Erythroblast (primary cell): ENCODE results near the gene RYR2.

Source experiments
- DNase-seq, 2 experiments: peaks; one replicate each; lab custom pipeline; 2025; lab: John Stamatoyannopoulos, UW
- GATA1 ChIP-seq: IDR thresholded peaks from 2 replicates; pipeline ENCODE4 v1.6.1; 2011; ENCODE audit warnings: low read depth, mild to moderate bottlenecking, control low read depth, low read length, moderate library complexity
- POLR2A ChIP-seq: IDR thresholded peaks from 2 replicates; pipeline ENCODE4 v1.6.1; 2011; ENCODE audit warnings: mild to moderate bottlenecking, low read length

The RYR2 gene

DNA sequence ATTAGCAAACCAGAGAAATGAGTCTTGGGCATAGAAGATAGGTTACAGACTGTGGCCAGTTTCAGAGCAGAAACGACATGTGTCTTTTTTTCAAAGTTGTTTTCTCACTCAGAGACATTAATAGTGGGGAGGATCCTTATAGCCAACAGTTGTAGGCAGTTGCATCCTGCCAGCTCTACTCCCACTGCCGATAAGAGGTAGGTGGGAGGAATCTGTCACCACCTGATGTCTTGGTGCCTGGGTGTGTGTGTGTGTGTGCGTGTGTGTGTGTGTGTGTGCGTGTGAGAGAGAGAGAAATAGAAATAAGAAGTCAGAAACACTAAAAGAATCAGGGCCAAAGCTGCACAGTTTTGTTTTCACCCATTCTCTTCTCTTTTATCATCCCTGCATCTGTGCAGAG is 629.3 kb downstream of the RYR2 start:
- TF ChIP-seq GATA1: no peak
- TF ChIP-seq POLR2A: no peak
- no peak for DNase-seq

- DNase-seq: no peak
- TF ChIP-seq POLR2A (no peak), GATA1 (no peak)
Observed at GRCh38 chr1:237671935-237672334, 630.0 kb downstream of the RYR2 start.

DNA sequence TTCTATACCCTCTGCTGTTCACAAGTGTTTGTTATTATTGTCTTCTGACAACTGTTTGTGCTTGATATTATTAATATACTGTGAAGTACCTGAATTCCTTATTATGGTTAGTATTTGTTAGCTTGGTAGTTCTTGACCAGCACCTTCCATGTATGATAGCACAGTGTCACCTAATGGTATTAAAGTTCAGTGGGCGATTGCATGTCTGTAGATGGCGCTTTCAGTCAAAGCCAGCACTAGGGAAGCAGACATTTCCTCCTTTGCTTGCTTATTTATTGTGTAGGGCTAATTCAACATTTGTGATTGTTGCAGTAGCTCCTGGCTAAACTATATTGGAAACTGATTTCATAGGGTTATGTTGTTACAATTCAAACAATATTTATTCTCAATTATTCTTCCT is 630.8 kb downstream of the RYR2 start:
- TF ChIP-seq GATA1 (no peak), POLR2A (no peak)
- DNase-seq: no peak

DNA sequence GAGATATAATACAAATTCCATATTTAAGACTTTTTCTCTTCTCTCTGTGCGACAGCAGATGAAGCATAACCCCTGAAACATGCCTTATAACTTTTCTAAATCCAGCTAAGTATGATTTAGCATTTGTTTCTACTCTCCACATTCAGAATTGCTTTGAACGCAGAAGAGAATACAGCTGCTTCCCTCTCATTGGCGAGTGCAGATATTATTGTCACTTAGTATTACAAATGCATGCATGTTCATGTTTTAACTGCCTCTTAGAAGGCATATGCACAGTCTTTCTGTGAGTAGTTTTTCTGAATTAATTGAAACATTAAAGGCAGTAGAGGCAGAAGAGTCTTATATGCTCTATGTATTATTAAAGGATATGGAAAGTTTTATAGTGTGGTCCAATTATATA is 631.6 kb downstream of the RYR2 start:
- no peak for DNase-seq
- TF ChIP-seq GATA1 (no peak), POLR2A (no peak)

DNA sequence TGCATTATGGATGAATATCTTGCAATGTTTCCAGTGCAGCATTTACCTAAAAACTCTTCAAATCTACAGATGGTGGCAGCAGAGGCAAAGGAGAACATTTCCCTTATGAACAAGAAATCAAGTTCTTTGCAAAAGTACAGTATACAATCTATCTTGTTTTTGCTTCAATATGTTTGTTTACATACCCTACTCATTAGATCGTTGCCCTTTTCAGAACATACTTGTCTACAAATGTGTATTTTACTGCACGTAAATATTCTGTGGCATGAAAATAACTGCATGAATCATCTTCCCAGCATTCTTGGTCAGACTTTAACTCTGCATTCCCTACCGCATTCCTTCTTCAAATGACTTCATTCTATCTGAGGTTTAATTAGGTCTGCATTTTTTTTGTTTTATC is 636.0 kb downstream of the RYR2 start:
- TF ChIP-seq POLR2A (no peak), GATA1 (no peak)

GRCh38 chr1:237679687-237680086 is 637.7 kb downstream of the RYR2 start:
- no peak for DNase-seq
- TF ChIP-seq GATA1 (no peak), POLR2A (no peak)

More for the DNA sequence above, 636.0 kb downstream of the RYR2 start:
- DNase-seq: no peak

- no peak for DNase-seq
- no peak for TF ChIP-seq GATA1
Observed at GRCh38 chr1:237681210-237681609, 639.2 kb downstream of the RYR2 start.

DNA sequence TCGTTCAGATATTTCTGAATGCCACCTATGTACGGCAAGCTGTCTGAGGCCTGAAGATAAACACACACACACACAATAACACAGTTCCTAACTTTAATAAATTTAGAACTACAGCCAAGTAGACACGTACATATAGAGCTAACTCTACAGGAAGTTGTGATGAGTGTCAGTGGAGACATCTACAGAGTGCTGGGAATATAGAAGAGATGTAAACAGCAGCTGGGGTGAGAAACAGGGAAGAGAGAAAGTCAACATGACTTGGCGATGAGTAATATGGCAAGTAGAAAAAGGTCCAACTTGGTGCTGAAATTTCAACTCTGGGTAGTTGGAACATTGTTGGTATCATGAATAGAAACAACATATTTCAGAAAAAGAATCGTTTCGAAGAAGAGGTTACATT is 642.3 kb downstream of the RYR2 start:
- TF ChIP-seq POLR2A (no peak), GATA1 (no peak)
- no peak for DNase-seq

DNA sequence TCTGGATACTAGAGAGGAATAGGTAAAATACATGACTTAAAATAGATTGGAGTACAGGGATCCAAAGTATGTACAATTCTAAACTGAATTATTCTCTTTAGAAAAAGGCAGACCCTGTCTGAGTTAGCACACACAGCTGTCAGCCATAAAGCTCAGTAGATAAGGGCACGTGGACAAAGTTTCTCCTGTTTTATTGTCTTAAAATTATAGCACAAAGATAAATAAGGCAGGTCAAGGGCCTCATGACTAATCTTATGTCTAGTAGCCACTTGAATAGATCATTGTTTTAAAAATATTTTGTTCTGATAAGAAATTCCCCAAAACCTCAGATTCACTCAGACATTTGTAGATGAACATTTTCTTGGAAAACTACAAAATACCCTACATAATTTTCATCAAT is 643.6 kb downstream of the RYR2 start:
- no peak for TF ChIP-seq GATA1
- no peak for DNase-seq

DNA sequence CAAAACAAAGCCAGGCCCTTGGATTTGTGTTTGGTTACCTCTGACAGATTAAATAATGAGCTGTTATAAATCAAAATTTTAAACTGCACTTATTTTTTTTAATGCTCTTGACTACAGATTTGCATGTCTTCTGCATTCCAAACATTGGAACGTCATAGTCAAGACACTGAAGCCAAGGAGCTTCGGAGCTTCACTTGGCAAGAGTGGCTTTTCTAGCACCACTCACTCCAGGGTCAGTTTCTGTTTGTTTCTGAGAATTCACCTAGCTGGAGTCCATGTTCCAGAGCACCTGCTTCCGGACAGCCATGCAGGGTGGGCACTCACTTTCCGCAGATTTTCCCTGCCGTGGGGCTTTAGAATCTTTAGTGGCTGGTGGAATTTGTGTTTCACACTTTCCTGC is 645.8 kb downstream of the RYR2 start:
- DNase-seq: no peak
- TF ChIP-seq GATA1 (no peak), POLR2A (no peak)

DNA sequence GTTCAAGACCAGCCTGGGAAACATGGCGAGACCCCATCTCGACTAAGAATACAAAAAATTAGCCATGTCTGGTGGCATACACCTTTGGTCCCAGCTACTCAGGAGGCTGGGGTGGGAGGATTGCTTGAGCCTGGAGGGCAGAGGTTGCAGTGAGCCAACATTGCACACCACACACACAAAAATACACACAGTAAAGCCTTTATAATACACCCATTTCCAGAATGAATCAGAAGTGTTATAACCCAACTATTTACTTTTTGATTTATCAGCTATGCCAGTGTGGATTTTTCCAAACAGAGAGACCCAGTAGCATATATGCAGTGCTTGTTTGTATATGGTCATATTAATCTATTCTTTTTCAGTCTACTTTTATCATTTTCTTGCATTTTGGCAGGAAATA is 648.7 kb downstream of the RYR2 start:
- TF ChIP-seq GATA1 (no peak), POLR2A (no peak)
- no peak for DNase-seq

DNA sequence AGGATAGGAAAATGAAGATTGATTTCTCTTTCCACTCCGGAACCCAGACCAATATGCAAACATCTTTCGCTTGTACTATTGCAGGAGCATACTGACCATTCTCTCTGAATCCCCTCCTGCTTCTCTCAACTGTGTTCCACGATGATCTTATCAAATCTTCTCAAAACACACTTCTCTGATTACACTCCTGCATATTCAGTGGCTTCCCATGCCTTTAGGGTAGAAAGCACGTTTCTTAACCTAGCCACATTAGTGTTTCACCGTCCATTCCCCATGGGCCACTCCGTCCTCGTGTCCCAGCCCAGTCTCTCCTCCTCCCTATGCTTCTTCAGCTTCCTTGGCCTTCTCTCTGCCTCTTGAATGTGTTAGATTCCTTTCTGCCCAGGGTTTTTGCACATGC is 650.3 kb downstream of the RYR2 start:
- TF ChIP-seq GATA1: no peak
- no peak for TF ChIP-seq POLR2A
- DNase-seq: no peak

DNA sequence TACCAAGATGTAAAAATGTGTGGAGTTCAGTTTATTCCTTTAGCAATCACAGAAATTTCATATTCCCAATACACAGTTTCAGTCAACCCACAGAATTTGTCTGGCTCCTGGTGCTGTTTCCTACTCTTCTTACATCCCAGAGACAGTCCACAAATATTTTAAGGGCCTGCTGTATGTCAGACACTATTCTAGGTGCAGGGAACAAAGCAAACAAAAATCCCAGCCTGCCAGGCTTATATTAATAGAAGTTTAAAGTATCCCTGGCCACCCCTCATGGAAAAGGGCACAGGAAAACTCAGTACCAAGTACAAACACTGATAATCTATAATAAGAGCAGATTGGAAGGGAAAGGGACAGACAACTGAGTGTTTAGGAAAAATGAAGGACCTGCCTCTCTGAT is 653.9 kb downstream of the RYR2 start:
- TF ChIP-seq POLR2A (no peak), GATA1 (no peak)
- no peak for DNase-seq

DNA sequence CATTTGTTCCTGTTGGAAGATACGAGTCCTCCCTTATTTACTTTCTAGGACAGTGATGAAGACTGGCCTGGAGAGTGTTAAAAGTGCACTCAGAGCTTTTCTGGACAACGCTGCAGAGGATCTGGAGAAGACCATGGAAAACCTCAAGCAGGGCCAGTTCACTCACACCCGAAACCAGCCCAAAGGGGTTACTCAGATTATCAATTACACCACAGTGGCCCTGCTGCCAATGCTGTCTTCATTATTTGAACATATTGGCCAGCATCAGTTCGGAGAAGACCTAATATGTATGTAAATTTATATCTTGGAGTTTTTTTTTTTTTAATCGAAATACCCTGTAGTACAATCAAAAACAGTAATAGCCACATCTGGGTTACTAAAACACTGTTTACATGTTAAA is 658.2 kb downstream of the RYR2 start:
- TF ChIP-seq POLR2A (no peak), GATA1 (no peak)
- no peak for DNase-seq

DNA sequence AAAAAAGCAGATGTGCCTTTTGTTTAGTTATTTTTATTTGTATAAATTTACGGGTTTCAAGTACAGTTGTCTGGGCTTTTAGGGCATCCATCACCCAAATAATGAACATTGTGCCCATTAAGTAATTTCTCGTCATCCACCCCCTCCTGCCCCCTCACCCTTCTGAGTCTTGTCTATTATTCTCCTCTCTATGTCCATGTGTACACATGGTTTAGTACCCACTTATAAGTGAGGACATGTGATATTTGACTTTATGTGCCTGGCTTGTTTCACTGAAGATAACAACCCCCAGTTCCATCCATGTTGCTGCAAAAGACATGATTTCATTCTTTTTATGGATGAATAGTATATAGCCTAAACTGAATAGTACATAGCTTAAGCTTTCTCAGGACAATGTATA is 659.5 kb downstream of the RYR2 start:
- no peak for DNase-seq
- no peak for TF ChIP-seq POLR2A
- no peak for TF ChIP-seq GATA1

DNA sequence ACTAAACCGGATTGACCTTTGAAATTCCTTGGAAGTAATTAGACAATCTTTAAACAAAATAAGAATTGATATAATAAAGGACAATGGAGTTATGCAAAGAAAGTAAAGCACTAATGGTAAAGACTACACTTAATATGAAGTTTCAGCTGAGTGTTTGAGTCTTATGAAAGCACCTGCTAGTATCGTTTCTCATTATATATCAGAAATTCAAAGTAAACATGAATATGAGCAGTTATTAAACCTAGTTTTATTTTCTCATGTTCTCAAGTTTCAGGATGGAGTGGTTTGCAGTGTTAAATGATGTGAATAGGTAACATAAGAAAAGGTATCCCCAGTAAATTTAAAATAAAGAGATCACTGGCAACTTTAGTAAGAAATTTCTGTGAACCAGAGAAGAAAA is 660.2 kb downstream of the RYR2 start:
- TF ChIP-seq GATA1 (no peak), POLR2A (no peak)

GRCh38 chr1:237705462-237705861 is 663.5 kb downstream of the RYR2 start:
- DNase-seq: no peak
- TF ChIP-seq POLR2A (no peak), GATA1 (no peak)

More for the DNA sequence above, 660.2 kb downstream of the RYR2 start:
- no peak for DNase-seq
